Suprapubic skin (tissue), 4 donors: ENCODE data around the gene LUZP2.

Experiments used
- EP300 ChIP-seq: sonication (generic); formaldehyde crosslinking; IDR thresholded peaks from one replicate; pipeline ENCODE4 v1.6.1; 2017; ENCODE audit warnings: antibody characterized with exemption
- POLR2AphosphoS5 ChIP-seq, 3 donors: sonication (generic); formaldehyde crosslinking; IDR thresholded peaks; one replicate each; pipeline ENCODE4 v1.6.1; 2017; ENCODE audit warnings: antibody characterized with exemption in 3 of 3

GRCh38 chr11:24567380-24567779 is 70.5 kb downstream of the LUZP2 start:
- TF ChIP-seq POLR2AphosphoS5 (IDR thresholded peaks at IDR 0.05) (no peak), EP300 (no peak)
